ENCODE results near the gene PSMA4.

GRCh38 chr15:78506971-78507830, 33.0 kb upstream of the PSMA4 start, which contains the start of gene HYKK:
- no peak for TF ChIP-seq CTCF (IDR thresholded peaks at IDR 0.05; ENCODE audit: insufficient read depth, low read length)
- TF ChIP-seq POLR2AphosphoS5 (IDR thresholded peaks at IDR 0.05; ENCODE audit: low read depth) = no peak
- no peak for TF ChIP-seq REST (IDR thresholded peaks at IDR 0.05; ENCODE audit: insufficient replicate concordance, low read depth)
- TF ChIP-seq SPI1 (IDR thresholded peaks at IDR 0.05; ENCODE audit: borderline replicate concordance, low read depth) = no peak
- TF ChIP-seq GABPA (IDR thresholded peaks at IDR 0.05; ENCODE audit: low read depth) = no peak

Data from HL-60 (cell line).